Esophagus muscularis mucosa (tissue), 4 donors: ENCODE results near the gene SIGLEC15. TPM values are rescaled to one million over a fixed set of nuclear protein-coding genes. Genes with fewer than 3 reads are reported as not detected.

Experiments used
- DNase-seq: peaks from one replicate; pipeline ENCODE4 v3.0.0-alpha.2; 2017; ENCODE audit errors: extremely low spot score
- H3K27ac ChIP-seq, 4 donors: fragments of 200-600 bp; sonication (generic); replicated peaks in 1 of 4; 1 replicate in 3 of 4; 2 replicates in 1 of 4; pipeline ENCODE4 v1.5.1; 2016 to 2019; ENCODE audit warnings: mild to moderate bottlenecking in 1 of 4
- H3K27me3 ChIP-seq, 4 donors: fragments of 200-600 bp; sonication (generic); one replicate each; pipeline versions ENCODE4 v1.5.1 to v1.6.0; 2016 to 2019
- H3K36me3 ChIP-seq, 4 donors: fragments of 200-600 bp; sonication (generic); one replicate each; pipeline ENCODE4 v1.5.1; 2016 to 2019
- H3K4me1 ChIP-seq, 4 donors: fragments of 200-600 bp; sonication (generic); one replicate each; pipeline ENCODE4 v1.5.1; 2016 to 2019
- H3K4me3 ChIP-seq, 4 donors: fragments of 200-600 bp; sonication (generic); 1 replicate in 2 of 4; 2 replicates in 2 of 4; pipeline ENCODE4 v1.5.1; 2016 to 2019; ENCODE audit warnings: mild to moderate bottlenecking in 4 of 4, moderate library complexity in 1 of 4
- H3K9me3 ChIP-seq, 4 donors: fragments of 200-600 bp; sonication (generic); 1 replicate in 3 of 4; 2 replicates in 1 of 4; pipeline ENCODE4 v1.5.1; 2016 to 2019
- EP300 ChIP-seq: sonication (generic); formaldehyde crosslinking; IDR thresholded peaks from one replicate; pipeline ENCODE4 v1.6.1; 2017; ENCODE audit warnings: antibody characterized with exemption
- POLR2A ChIP-seq: fragments of 450-650 bp; IDR thresholded peaks from one replicate; pipeline ENCODE4 v1.6.1; 2017; ENCODE audit warnings: antibody characterized with exemption, moderate library complexity, mild to moderate bottlenecking, low read depth
- POLR2AphosphoS5 ChIP-seq, 2 donors: sonication (generic); formaldehyde crosslinking; IDR thresholded peaks; one replicate each; pipeline ENCODE4 v1.6.1; 2017; ENCODE audit warnings: antibody characterized with exemption in 2 of 2
- WGBS: methylation state at CpG from one replicate; pipeline ENCODE4 v1.1.5; 2018; 5-methylcytosine and 5-hydroxymethylcytosine counted together
- intact Hi-C: fragments of 100-400 bp; cut with DNase I; formaldehyde crosslinking; loops from one replicate; pipeline ENCODE4 v1.15.1; 2023
- total RNA-seq, 4 donors: library from RNA; depleted of rRNA; stranded (reverse); fragments of >200 nt; gene quantifications; one replicate each; pipeline versions ENCODE4 v1.1.0 to v1.2.1, GENCODE V29; 2016
- TF ChIP-seq, protein P1 (sequence below), 3 experiments: fragments of 200-600 bp in 2 of 3; fragments of 450-650 bp in 1 of 3; sonication (generic) in 2 of 3; IDR thresholded peaks; one replicate each; pipeline ENCODE4 v1.5.1; 2017 to 2019; ENCODE audit warnings: antibody characterized with exemption in 3 of 3, mild to moderate bottlenecking in 2 of 3, moderate library complexity in 1 of 3

SIGLEC15 gene
- total RNA-seq, 4 donors from 2014 or later, result 0.17 TPM; not detected in 3

- 83% methylated on average over 1 of the region's 1 CpG for WGBS
- Histone ChIP-seq H3K36me3 (no peaks in the 10 kb centered on the region), H3K4me1 (peaks cover 4 to 10% (median 5%) of the 10 kb centered on the region in 4 donors), H3K4me3 (no peak overlapping the region), H3K27me3 (no peaks in the 10 kb centered on the region), H3K9me3 (peaks cover 0 to 1% (median 0%) of the 10 kb centered on the region in 4 donors), H3K27ac (no peak overlapping the region)
- intact Hi-C loops, result no loop called here
- no peak for TF ChIP-seq POLR2A
- TF ChIP-seq, protein P1, sequence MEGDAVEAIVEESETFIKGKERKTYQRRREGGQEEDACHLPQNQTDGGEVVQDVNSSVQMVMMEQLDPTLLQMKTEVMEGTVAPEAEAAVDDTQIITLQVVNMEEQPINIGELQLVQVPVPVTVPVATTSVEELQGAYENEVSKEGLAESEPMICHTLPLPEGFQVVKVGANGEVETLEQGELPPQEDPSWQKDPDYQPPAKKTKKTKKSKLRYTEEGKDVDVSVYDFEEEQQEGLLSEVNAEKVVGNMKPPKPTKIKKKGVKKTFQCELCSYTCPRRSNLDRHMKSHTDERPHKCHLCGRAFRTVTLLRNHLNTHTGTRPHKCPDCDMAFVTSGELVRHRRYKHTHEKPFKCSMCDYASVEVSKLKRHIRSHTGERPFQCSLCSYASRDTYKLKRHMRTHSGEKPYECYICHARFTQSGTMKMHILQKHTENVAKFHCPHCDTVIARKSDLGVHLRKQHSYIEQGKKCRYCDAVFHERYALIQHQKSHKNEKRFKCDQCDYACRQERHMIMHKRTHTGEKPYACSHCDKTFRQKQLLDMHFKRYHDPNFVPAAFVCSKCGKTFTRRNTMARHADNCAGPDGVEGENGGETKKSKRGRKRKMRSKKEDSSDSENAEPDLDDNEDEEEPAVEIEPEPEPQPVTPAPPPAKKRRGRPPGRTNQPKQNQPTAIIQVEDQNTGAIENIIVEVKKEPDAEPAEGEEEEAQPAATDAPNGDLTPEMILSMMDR (IDR thresholded peaks at IDR 0.05), result no peak
- no peak for TF ChIP-seq EP300
- TF ChIP-seq POLR2AphosphoS5 (IDR thresholded peaks at IDR 0.05), result no peak
- DNase-seq, result peak; percentile 7
Measured at GRCh38 chr18:45787346-45787745, 38.1 kb upstream of the SIGLEC15 start.

GRCh38 chr18:45788861-45789260, 36.6 kb upstream of the SIGLEC15 start:
- 88% methylated on average over 3 of the region's 3 CpGs for WGBS
- H3K27me3 ChIP-seq, result no peaks in the 10 kb centered on the region
- TF ChIP-seq EP300 (no peak), POLR2AphosphoS5 (IDR thresholded peaks at IDR 0.05) (no peak)
- TF ChIP-seq, protein P1 (IDR thresholded peaks at IDR 0.05), result no peak
- H3K9me3 ChIP-seq, result peaks cover 0 to 7% (median 2%) of the 10 kb centered on the region in 4 donors
- no peaks in the 10 kb centered on the region for H3K36me3 ChIP-seq
- H3K4me3 ChIP-seq, result no peak overlapping the region
- no peak for DNase-seq
- H3K27ac ChIP-seq, result no peak overlapping the region
- peaks cover 0 to 4% (median 4%) of the 10 kb centered on the region in 4 donors for H3K4me1 ChIP-seq
- intact Hi-C loops, result no loop called here

DNA sequence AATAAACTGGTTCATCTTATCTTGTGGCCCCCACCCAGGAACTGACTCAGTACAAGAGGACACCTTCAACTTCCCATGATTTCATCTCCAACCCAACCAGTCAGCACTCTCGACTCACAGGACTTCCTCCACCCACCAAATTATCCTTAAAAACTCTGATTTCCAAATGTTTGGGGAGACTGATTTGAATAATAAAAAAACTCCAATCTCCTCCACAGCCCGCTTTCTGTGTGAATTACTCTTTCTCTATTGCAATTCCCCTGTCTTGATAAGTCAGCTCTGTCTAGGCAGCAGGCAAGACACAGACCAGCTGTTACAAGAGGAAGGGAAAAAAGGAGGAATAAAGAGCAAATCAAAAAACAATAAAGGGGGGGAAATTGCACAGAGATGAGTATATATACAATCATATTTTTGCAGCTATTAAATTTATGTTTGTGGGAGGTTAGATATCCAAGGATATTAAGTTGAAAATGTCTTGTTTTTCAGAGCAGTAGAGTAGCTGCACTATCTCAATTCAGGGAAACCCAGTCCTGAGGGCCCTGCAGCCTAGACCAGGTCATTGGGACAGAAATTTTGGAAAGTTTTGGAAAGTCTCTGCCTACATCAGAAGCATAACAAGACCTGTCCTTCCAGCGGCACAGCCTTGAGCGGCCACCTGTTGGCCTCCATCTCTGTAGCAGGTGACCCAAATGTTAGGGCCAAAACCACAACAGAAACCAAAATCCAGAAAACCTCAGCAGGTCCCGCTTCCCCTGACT, 32.8 kb upstream of the SIGLEC15 start:
- H3K36me3 ChIP-seq, result no peaks in the 10 kb centered on the region
- TF ChIP-seq, protein P1 (IDR thresholded peaks at IDR 0.05), result no peak
- no peak for TF ChIP-seq EP300
- TF ChIP-seq POLR2A, result no peak
- no peak for TF ChIP-seq POLR2AphosphoS5 (IDR thresholded peaks at IDR 0.05)
- no peaks in the 10 kb centered on the region for H3K4me1 ChIP-seq
- H3K27me3 ChIP-seq, result no peaks in the 10 kb centered on the region
- DNase-seq, result no peak
- 76% methylated on average over 5 of the region's 5 CpGs for WGBS
- intact Hi-C loops, result no loop called here
- no peak overlapping the region for H3K4me3 ChIP-seq
- H3K9me3 ChIP-seq, result peaks cover 0 to 7% (median 2%) of the 10 kb centered on the region in 4 donors
- no peak overlapping the region for H3K27ac ChIP-seq

DNA sequence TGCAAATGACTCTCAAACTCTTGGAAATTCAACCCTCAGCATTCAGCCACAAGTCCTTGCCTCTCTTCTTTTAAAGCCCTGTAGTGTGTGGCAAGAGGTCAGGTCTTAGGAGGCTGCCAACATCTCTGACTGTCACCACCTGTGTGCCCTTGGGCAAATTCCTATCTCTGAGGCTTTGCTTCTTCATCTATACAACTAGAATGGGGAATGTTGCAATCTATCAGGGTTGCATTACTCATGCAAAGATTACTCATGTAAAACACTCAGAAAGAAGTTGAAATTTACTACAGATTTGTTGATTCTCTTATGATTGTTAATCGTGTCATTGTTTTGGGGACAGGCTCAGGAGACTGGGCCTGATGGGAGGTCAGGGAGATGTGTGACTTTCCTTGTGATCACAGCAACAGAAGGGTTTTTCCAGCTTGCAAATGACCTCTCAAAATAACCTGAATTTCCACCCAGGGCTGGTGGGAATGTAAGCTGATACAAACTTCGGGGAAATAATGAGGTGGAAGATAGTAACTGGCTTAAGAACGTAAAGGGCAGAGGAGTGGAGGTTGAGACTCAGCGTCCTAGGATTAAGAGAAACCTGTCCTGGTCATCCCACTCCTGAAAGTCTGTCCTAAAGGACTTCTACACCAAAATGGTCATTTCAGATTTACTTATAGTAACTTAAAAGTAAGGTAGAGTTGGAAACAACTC, 32.1 kb upstream of the SIGLEC15 start:
- WGBS, result 53% methylated on average over 4 of the region's 4 CpGs
- Histone ChIP-seq H3K4me3 (no peak overlapping the region), H3K36me3 (no peaks in the 10 kb centered on the region), H3K27me3 (no peaks in the 10 kb centered on the region), H3K9me3 (peaks cover 0 to 7% (median 2%) of the 10 kb centered on the region in 4 donors), H3K4me1 (no peaks in the 10 kb centered on the region), H3K27ac (no peak overlapping the region)
- DNase-seq, result no peak
- intact Hi-C loops, result no loop called here
- TF ChIP-seq, protein P1 (IDR thresholded peaks at IDR 0.05), result no peak
- TF ChIP-seq POLR2AphosphoS5 (IDR thresholded peaks at IDR 0.05), result no peak
- no peak for TF ChIP-seq EP300
- no peak for TF ChIP-seq POLR2A
